ENCODE measurements around the gene FOXL2NB. TPM values are rescaled to one million over a fixed set of nuclear protein-coding genes. Genes with fewer than 3 reads are reported as not detected.
A peak's percentile ranks its signal among the peaks of the same experiment; 100 is the strongest.
"Not testable (repeated sequence)": the region's sequence is repeated elsewhere in the genome, so short reads cannot be mapped to it uniquely, and the experiment has no call there.

FOXL2NB gene
- total RNA-seq, 1 donor from 2014 or later, result not detected

DNA sequence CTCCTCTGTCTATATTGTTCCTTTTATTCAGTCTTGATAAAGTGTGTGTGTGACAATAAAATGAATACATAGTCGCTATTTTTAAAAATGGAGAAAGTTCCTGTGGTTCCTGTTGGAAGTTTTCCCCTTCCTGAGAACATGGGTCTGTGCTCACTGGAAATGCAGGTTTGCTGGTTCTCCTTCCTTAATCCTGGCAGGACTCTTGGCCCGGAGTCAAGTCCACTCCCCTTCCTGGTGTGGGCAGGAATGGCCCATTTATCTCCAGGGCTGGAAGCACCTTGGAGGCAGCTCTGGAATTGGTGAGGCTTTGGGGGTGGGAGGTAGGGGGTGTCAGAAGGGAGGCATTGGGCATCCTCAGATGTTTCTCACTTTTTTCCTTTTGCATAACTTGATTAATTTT, 30.2 kb upstream of the FOXL2NB start:
- intact Hi-C loops (cut with micrococcal nuclease), result no loop called here
- H3K27me3 Mint-ChIP-seq, result peaks cover 6% of the 10 kb centered on the region
- H3K4me3 Mint-ChIP-seq, result no peak overlapping the region
- no peaks in the 10 kb centered on the region for H3K36me3 Mint-ChIP-seq (ENCODE audit: low read depth)
- ATAC-seq (ENCODE audit: low read depth), result no peak
- TF ChIP-seq, protein P1, sequence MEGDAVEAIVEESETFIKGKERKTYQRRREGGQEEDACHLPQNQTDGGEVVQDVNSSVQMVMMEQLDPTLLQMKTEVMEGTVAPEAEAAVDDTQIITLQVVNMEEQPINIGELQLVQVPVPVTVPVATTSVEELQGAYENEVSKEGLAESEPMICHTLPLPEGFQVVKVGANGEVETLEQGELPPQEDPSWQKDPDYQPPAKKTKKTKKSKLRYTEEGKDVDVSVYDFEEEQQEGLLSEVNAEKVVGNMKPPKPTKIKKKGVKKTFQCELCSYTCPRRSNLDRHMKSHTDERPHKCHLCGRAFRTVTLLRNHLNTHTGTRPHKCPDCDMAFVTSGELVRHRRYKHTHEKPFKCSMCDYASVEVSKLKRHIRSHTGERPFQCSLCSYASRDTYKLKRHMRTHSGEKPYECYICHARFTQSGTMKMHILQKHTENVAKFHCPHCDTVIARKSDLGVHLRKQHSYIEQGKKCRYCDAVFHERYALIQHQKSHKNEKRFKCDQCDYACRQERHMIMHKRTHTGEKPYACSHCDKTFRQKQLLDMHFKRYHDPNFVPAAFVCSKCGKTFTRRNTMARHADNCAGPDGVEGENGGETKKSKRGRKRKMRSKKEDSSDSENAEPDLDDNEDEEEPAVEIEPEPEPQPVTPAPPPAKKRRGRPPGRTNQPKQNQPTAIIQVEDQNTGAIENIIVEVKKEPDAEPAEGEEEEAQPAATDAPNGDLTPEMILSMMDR (IDR thresholded peaks at IDR 0.05), result no peak
- no peak overlapping the region for H3K27ac Mint-ChIP-seq
- no peak for DNase-seq
- CTCF ChIA-PET, result interaction anchor here (0.6 to 9.5 kb wide), 21 partner anchors 8 to 742 kb away, joined by 3 to 216 read pairs (median 11); partner anchors contain the start of genes CEP70, DBR1 and FAIM
- POLR2A ChIA-PET, result interaction anchor here (0.8 to 2.1 kb wide), 3 partner anchors 14 to 322 kb away, joined by 3 to 27 read pairs (median 8); partner anchors contain the start of gene CEP70
- H3K4me1 Mint-ChIP-seq, result peaks cover 5% of the 10 kb centered on the region
- no peaks in the 10 kb centered on the region for H3K9me3 Mint-ChIP-seq

DNA sequence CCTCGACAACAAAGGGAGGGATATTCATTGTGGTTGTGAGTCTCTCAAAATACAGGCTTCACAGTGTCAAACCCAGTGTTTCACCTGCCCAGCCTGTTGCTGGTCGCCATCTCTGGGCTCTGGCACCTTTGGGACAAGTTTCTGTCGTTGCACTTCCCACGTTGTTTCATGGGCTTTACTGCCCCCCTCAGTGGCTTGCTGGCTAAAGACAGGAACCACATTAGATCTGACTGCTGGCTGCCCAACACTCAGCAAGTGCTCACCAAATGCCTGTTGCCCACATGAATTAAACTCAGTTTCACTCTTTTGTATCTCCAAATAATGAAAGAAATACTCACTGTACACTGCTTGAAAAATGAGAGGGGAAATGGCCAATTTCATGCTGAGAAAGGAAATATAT, 27.7 kb upstream of the FOXL2NB start:
- DNase-seq (no peak), ATAC-seq (ENCODE audit: low read depth) (no peak)
- Mint-ChIP-seq H3K4me1 (peaks cover 5% of the 10 kb centered on the region), H3K9me3 (no peaks in the 10 kb centered on the region), H3K27ac (no peak overlapping the region), H3K4me3 (no peak overlapping the region), H3K36me3 (ENCODE audit: low read depth) (no peaks in the 10 kb centered on the region), H3K27me3 (peaks cover 16% of the 10 kb centered on the region)
- POLR2A ChIA-PET, result no interaction called here
- TF ChIP-seq, protein P1 (IDR thresholded peaks at IDR 0.05), result no peak
- intact Hi-C loops (cut with micrococcal nuclease), result no loop called here
- CTCF ChIA-PET, result interaction anchor here (1.1 to 9.5 kb wide), 4 partner anchors 9 to 326 kb away, joined by 3 to 216 read pairs (median 5); partner anchors contain the start of gene CEP70

DNA sequence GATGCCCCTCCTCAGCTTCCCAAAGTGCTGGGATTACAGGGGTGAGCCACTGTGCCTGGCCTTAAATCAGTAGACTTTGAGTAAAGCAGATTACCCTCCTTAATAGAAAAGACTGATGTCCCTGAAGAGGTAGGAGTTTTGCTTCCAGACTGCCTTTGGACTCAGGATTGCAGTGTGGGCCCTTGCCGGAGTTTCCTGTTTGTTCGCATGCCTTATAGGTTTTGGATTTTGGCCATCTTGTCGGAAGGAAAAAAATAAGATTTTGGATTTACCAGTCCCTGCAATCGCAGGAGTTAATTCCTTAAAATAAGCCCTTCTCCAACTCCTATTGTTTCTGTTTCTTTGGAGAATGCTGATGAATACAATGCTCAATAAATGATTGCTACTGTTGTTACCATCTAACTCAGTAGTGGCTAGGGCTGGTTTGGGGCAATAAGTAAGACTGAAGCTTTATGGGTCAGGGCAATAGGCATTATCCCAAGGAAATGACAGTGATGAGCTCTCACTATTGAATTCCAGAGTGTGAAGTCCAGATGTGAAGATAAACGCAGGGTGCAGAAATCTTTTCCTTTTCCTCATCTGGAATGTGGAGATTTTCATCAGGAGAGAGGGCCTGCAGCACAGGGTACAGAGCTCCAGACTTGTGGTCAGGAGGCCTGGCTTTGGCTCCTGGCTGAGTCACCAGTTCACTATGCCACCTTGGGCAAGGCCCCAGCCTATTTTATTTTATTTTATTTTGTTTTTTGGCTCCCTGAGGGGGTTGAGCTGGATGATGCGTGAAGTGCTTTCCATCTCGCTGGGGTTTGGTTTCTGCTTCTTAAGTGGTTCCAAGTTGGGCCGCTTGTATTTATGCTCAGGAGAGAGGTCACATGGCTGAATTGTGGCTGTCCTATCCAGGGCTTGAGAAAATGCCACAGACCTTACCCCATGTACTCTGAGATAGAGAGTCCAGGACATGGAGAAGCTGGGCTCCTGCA, 25.4 kb upstream of the FOXL2NB start:
- ChIA-PET POLR2A (no interaction called here), CTCF (interaction anchor here (1.0 to 5.7 kb wide), 3 partner anchors 23 to 505 kb away, joined by 3 to 63 read pairs (median 3); no protein-coding TSS in a partner anchor)
- Mint-ChIP-seq H3K4me3 (no peak overlapping the region), H3K27ac (no peak overlapping the region), H3K9me3 (no peaks in the 10 kb centered on the region), H3K4me1 (no peaks in the 10 kb centered on the region), H3K27me3 (peaks cover 23% of the 10 kb centered on the region), H3K36me3 (ENCODE audit: low read depth) (no peaks in the 10 kb centered on the region)
- TF ChIP-seq, protein P1 (IDR thresholded peaks at IDR 0.05), result no peak
- no peak for DNase-seq
- no peak for ATAC-seq (ENCODE audit: low read depth)
- intact Hi-C loops (cut with micrococcal nuclease), result loop anchor here (2.0 kb wide), 2 partner anchors 593 to 741 kb away; partner anchors contain the start of gene NME9

GRCh38 chr3:138922400-138922799, 24.6 kb upstream of the FOXL2NB start:
- peaks cover 23% of the 10 kb centered on the region for H3K27me3 Mint-ChIP-seq
- H3K36me3 Mint-ChIP-seq (ENCODE audit: low read depth); ATAC-seq (ENCODE audit: low read depth); H3K4me1 Mint-ChIP-seq; POLR2A ChIA-PET; H3K27ac Mint-ChIP-seq; DNase-seq; H3K4me3 Mint-ChIP-seq; H3K9me3 Mint-ChIP-seq: not testable (repeated sequence)
- intact Hi-C loops (cut with micrococcal nuclease), result loop anchor here (2.0 kb wide), 2 partner anchors 594 to 742 kb away; partner anchors contain the start of gene NME9
- CTCF ChIA-PET, result interaction anchor here (1.0 to 5.7 kb wide), 5 partner anchors 11 to 506 kb away, joined by 3 to 63 read pairs (median 22); no protein-coding TSS in a partner anchor

DNA sequence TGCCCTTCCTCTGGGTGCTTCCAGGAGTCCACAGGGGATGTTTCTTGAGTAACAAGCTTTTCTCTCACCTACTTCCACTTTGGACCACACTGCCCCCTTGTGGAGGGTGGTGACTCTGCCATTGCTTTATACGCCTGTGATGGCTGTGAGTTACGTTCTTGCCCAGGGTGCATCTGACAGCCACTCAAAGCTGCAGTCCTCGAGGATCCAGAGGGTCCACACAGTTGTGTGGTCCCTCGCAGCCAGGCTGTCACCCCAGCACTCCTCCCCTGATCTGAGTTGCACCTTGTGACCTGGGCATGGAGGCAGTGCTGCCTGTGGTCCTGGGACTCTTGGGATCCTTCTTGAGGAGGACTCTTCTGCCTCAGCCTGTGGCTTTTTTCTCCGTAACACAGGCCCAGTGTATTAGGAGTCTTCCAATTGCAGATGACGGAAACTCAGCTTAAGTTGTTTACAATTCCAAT, 23.5 kb upstream of the FOXL2NB start:
- peak; percentile 71 for DNase-seq
- Mint-ChIP-seq H3K9me3 (no peaks in the 10 kb centered on the region), H3K27ac (no peak overlapping the region), H3K4me3 (no peak overlapping the region), H3K4me1 (no peaks in the 10 kb centered on the region), H3K27me3 (peaks cover 28% of the 10 kb centered on the region), H3K36me3 (ENCODE audit: low read depth) (no peaks in the 10 kb centered on the region)
- POLR2A ChIA-PET, result interaction anchor here (0.6 to 0.9 kb wide), 2 partner anchors 23 to 329 kb away, joined by 3 to 15 read pairs; partner anchors contain the start of genes CEP70, FOXL2 and FOXL2NB
- CTCF ChIA-PET, result interaction anchor here (0.6 to 5.7 kb wide), 26 partner anchors 8 to 742 kb away, joined by 3 to 63 read pairs (median 5); partner anchors contain the start of gene CEP70
- ATAC-seq (ENCODE audit: low read depth), result peak; percentile 92
- TF ChIP-seq, protein P1 (IDR thresholded peaks at IDR 0.05), result peak; percentile 86
- intact Hi-C loops (cut with micrococcal nuclease), result loop anchor here (1.0 to 2.0 kb wide), 7 partner anchors 314 to 743 kb away; partner anchors contain the start of genes CEP70 and NME9

All from activated B cell treated with CpG ODN at 0.5 μM for 24 hours (primary cell).